ENCODE measurements around the gene MICAL3. TPM values are rescaled to one million over a fixed set of nuclear protein-coding genes. Genes with fewer than 3 reads are reported as not detected.
A peak's percentile ranks its signal among the peaks of the same experiment; 100 is the strongest.

The MICAL3 gene
- polyA plus RNA-seq, 1 of the 3 experiments (the other 2 are of a cell fraction) = 83.1 TPM

DNA sequence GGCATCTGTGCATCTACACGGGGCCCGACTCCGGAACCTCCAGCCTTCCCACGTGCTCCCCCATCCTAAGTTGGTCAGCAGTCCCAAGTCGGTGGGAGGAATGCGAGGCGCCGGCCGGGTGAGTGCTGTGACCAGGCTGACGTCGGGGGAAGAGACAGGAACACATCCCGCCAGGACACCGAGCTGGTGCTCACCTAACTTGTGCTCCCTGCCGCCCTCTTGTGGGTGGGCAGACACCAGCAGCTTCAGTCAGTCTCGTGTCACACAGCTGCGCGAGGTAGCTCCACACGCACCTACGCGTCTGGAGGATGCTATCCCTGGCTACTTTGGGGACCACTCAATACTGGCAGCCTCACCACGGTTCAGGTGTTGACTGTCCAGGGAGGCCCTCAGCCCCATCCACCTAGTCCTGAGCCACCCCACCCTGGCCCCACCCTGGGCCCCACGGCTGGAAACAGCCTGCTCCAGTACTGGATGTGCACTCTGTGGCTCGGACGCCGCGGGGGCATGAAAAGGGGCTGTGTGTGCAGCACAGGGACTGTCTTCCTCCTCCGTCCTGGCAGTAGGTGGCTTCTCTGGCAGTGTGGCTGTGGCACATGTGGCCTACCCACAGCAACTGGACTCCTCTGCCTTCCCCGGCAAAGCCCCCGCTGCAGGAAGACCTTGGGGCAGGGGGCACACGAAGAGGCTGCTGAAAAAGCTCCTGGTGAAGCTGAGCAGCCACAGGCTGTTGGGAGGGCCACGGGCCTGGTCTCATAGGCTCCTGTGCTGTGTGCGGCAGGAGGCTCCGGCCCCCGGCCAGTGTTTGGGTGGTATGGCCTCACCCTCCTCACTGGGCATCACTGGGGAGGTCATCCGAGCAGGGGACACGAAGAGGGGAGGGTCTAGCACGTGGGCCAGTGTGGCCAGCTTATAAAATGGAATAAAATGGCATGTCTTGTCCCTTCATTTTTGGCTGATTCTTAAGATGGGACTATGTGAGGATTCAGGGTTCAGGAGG lies 238.9 kb downstream of the MICAL3 start:
- TF ChIP-seq, protein P1, sequence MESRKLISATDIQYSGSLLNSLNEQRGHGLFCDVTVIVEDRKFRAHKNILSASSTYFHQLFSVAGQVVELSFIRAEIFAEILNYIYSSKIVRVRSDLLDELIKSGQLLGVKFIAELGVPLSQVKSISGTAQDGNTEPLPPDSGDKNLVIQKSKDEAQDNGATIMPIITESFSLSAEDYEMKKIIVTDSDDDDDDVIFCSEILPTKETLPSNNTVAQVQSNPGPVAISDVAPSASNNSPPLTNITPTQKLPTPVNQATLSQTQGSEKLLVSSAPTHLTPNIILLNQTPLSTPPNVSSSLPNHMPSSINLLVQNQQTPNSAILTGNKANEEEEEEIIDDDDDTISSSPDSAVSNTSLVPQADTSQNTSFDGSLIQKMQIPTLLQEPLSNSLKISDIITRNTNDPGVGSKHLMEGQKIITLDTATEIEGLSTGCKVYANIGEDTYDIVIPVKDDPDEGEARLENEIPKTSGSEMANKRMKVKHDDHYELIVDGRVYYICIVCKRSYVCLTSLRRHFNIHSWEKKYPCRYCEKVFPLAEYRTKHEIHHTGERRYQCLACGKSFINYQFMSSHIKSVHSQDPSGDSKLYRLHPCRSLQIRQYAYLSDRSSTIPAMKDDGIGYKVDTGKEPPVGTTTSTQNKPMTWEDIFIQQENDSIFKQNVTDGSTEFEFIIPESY (IDR thresholded peaks at IDR 0.05; ENCODE audit: borderline replicate concordance, low read depth) = no peak
- peak; percentile 11; the same call in 1 of the 2 replicates for TF ChIP-seq RAD21 (IDR thresholded peaks at IDR 0.05; ENCODE audit: low read length)
- TF ChIP-seq, protein P2, sequence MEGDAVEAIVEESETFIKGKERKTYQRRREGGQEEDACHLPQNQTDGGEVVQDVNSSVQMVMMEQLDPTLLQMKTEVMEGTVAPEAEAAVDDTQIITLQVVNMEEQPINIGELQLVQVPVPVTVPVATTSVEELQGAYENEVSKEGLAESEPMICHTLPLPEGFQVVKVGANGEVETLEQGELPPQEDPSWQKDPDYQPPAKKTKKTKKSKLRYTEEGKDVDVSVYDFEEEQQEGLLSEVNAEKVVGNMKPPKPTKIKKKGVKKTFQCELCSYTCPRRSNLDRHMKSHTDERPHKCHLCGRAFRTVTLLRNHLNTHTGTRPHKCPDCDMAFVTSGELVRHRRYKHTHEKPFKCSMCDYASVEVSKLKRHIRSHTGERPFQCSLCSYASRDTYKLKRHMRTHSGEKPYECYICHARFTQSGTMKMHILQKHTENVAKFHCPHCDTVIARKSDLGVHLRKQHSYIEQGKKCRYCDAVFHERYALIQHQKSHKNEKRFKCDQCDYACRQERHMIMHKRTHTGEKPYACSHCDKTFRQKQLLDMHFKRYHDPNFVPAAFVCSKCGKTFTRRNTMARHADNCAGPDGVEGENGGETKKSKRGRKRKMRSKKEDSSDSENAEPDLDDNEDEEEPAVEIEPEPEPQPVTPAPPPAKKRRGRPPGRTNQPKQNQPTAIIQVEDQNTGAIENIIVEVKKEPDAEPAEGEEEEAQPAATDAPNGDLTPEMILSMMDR (IDR thresholded peaks at IDR 0.05) = peak; percentile 43
- peak; percentile 20; the same call in 1 of the 2 replicates for TF ChIP-seq SMC3 (IDR thresholded peaks at IDR 0.05; ENCODE audit: low read depth, low read length)
- no peak overlapping the region for H3K27ac ChIP-seq (ENCODE audit: low read depth in 2 of 2, low read length in 1 of 2)
- H4K20me1 ChIP-seq (ENCODE audit: insufficient read depth) = no peaks in the 10 kb centered on the region
- DNase-seq = no peak
- no peaks in the 10 kb centered on the region for H3K27me3 ChIP-seq (ENCODE audit: insufficient read depth)
- no peaks in the 10 kb centered on the region for H3K9me2 ChIP-seq
- no peaks in the 10 kb centered on the region for H3F3A ChIP-seq (replicated peaks; ENCODE audit: insufficient read depth)
- CTCF ChIA-PET = interaction anchor here (0.8 to 4.4 kb wide), 10 partner anchors 13 to 290 kb away, joined by 3 to 17 read pairs (median 3); no protein-coding TSS in a partner anchor
- no peak overlapping the region for H2AFZ ChIP-seq (ENCODE audit: low read depth)
- WGBS (ENCODE audit: low lambda C conversion rate) = 78% methylated on average over 10 of the region's 37 CpGs
- no peak overlapping the region for H3K4me2 ChIP-seq
- H3K9ac ChIP-seq = no peak overlapping the region
- H3K9me3 ChIP-seq = no peaks in the 10 kb centered on the region
- POLR2A ChIA-PET = no interaction called here
- peaks cover 12 to 25% of the 10 kb centered on the region in 2 experiments; a peak in 3 of 4 replicates for H3K4me1 ChIP-seq (ENCODE audit: control insufficient read depth in 1 of 2, insufficient read depth in 2 of 2, low read depth in 1 of 2, low read length in 1 of 2)
- H3K4me3 ChIP-seq (ENCODE audit: low read depth in 2 of 2, low read length in 1 of 2) = no peak overlapping the region; a peak in 1 of 4 replicates
- peaks cover 0 to 27% of the 10 kb centered on the region in 2 experiments for H3K36me3 ChIP-seq (replicated peaks in 1 of 2; ENCODE audit: control insufficient read depth in 1 of 2, insufficient read depth in 2 of 2, low read length in 1 of 2)
- H3K79me2 ChIP-seq (ENCODE audit: insufficient read depth) = no peaks in the 10 kb centered on the region

DNA sequence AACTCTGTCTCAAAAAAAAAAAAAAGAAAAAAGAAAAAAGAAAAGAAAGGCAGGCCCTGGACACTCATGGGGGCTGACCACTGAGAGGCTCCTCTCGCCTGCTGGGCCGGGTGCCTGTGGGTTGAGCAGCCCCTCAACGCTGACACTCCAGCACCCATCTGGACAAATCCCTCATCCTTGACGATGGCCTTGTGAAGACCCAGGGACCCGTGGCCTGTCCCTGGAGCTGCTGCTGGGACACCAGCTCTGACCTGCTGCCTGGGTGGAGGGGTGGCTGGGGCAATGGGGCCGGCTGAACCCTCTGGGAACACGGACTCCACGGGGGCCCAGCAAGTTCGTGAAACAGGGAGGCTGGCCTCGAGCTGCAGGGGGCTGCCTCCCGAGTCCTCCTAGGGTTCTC lies 239.6 kb downstream of the MICAL3 start:
- CTCF ChIA-PET = interaction anchor here (0.8 to 2.0 kb wide), 6 partner anchors 13 to 291 kb away, joined by 3 to 7 read pairs (median 3); no protein-coding TSS in a partner anchor
- Histone ChIP-seq H3K27ac (ENCODE audit: low read depth in 2 of 2, low read length in 1 of 2) (no peak overlapping the region), H3K9me2 (no peaks in the 10 kb centered on the region), H4K20me1 (ENCODE audit: insufficient read depth) (no peaks in the 10 kb centered on the region), H3K36me3 (replicated peaks in 1 of 2; ENCODE audit: control insufficient read depth in 1 of 2, insufficient read depth in 2 of 2, low read length in 1 of 2) (peaks cover 0 to 20% of the 10 kb centered on the region in 2 experiments), H3K27me3 (ENCODE audit: insufficient read depth) (no peaks in the 10 kb centered on the region), H3K9me3 (no peaks in the 10 kb centered on the region), H3K79me2 (ENCODE audit: insufficient read depth) (no peaks in the 10 kb centered on the region), H3K4me3 (ENCODE audit: low read depth in 2 of 2, low read length in 1 of 2) (no peak overlapping the region), H3F3A (replicated peaks; ENCODE audit: insufficient read depth) (no peaks in the 10 kb centered on the region), H3K4me1 (ENCODE audit: control insufficient read depth in 1 of 2, insufficient read depth in 2 of 2, low read depth in 1 of 2, low read length in 1 of 2) (peaks cover 12 to 30% of the 10 kb centered on the region in 2 experiments; a peak in 3 of 4 replicates), H3K9ac (no peak overlapping the region), H3K4me2 (no peak overlapping the region), H2AFZ (ENCODE audit: low read depth) (no peak overlapping the region)
- POLR2A ChIA-PET = interaction anchor here (0.7 kb wide), 1 partner anchor 10 kb away, joined by 3 read pairs; no protein-coding TSS in a partner anchor
- 87% methylated on average over 5 of the region's 11 CpGs for WGBS (ENCODE audit: low lambda C conversion rate)
- no peak for DNase-seq
- no peak for TF ChIP-seq MEF2A (IDR thresholded peaks at IDR 0.05; ENCODE audit: borderline replicate concordance, low read depth)
- TF ChIP-seq YY1 (IDR thresholded peaks at IDR 0.05; ENCODE audit: low read depth) = no peak
- TF ChIP-seq, protein P3, sequence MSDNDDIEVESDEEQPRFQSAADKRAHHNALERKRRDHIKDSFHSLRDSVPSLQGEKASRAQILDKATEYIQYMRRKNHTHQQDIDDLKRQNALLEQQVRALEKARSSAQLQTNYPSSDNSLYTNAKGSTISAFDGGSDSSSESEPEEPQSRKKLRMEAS (IDR thresholded peaks at IDR 0.05; ENCODE audit: low read depth) = no peak
- no peak for TF ChIP-seq RAD21 (IDR thresholded peaks at IDR 0.05; ENCODE audit: low read length)
- TF ChIP-seq RFX5 (IDR thresholded peaks at IDR 0.05; ENCODE audit: low read length) = no peak
- TF ChIP-seq, protein P4, sequence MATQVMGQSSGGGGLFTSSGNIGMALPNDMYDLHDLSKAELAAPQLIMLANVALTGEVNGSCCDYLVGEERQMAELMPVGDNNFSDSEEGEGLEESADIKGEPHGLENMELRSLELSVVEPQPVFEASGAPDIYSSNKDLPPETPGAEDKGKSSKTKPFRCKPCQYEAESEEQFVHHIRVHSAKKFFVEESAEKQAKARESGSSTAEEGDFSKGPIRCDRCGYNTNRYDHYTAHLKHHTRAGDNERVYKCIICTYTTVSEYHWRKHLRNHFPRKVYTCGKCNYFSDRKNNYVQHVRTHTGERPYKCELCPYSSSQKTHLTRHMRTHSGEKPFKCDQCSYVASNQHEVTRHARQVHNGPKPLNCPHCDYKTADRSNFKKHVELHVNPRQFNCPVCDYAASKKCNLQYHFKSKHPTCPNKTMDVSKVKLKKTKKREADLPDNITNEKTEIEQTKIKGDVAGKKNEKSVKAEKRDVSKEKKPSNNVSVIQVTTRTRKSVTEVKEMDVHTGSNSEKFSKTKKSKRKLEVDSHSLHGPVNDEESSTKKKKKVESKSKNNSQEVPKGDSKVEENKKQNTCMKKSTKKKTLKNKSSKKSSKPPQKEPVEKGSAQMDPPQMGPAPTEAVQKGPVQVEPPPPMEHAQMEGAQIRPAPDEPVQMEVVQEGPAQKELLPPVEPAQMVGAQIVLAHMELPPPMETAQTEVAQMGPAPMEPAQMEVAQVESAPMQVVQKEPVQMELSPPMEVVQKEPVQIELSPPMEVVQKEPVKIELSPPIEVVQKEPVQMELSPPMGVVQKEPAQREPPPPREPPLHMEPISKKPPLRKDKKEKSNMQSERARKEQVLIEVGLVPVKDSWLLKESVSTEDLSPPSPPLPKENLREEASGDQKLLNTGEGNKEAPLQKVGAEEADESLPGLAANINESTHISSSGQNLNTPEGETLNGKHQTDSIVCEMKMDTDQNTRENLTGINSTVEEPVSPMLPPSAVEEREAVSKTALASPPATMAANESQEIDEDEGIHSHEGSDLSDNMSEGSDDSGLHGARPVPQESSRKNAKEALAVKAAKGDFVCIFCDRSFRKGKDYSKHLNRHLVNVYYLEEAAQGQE (IDR thresholded peaks at IDR 0.05; ENCODE audit: low read depth, low read length) = no peak
- no peak for TF ChIP-seq ELF1 (IDR thresholded peaks at IDR 0.05)
- TF ChIP-seq, protein P2 (IDR thresholded peaks at IDR 0.05) = no peak
- TF ChIP-seq GABPA (IDR thresholded peaks at IDR 0.05; ENCODE audit: low read depth) = no peak
- no peak for TF ChIP-seq SIN3A (IDR thresholded peaks at IDR 0.05; ENCODE audit: borderline replicate concordance, low read depth, low read length)
- TF ChIP-seq JUND (IDR thresholded peaks at IDR 0.05) = no peak
- TF ChIP-seq NRF1 (IDR thresholded peaks at IDR 0.05; ENCODE audit: low read depth, low read length) = no peak
- no peak for TF ChIP-seq RXRA (IDR thresholded peaks at IDR 0.05; ENCODE audit: borderline replicate concordance, low read depth)
